22Rv1 (cell line): Measurements from ENCODE around the gene USP13.

Experiments used
- ZFX ChIP-seq: fragments of 450-650 bp; IDR thresholded peaks from 2 replicates; pipeline ENCODE4 v1.6.1; 2017; ENCODE audit warnings: antibody characterized with exemption, borderline replicate concordance
- TF ChIP-seq, protein P1 (sequence below): fragments of 450-650 bp; IDR thresholded peaks from 2 replicates; pipeline ENCODE4 v1.5.1; 2017; ENCODE audit warnings: mild to moderate bottlenecking

DNA sequence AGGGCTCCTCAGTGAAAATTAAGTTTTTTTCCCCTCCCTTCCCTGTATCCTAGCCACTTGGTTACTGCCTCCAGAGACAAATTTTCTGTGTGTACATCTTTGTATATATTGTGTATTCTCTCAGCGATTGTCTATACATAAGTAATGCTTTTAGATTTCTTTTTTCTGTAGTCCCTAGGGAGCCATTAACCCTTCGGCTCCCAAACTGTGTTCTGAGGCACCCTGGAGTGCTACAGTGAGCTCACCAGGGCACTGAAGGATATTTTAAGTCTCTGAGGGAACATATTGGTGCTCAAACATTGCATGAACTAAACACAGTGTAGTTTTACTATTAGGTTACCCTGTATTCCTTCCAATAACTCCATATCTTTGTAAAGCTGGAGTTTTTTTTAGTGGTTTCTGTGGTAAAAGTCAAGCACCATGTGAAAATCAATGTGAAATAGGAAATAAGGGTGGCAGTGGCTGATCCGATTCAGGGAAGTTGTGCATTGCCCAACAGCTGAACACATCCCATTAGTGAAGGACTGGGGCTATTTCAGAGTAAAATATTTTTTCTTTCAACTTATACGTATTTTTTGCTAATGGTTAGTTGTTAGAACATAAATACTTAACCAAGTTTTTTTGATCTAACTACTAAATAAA lies 43.0 kb downstream of the USP13 start:
- TF ChIP-seq, protein P1, sequence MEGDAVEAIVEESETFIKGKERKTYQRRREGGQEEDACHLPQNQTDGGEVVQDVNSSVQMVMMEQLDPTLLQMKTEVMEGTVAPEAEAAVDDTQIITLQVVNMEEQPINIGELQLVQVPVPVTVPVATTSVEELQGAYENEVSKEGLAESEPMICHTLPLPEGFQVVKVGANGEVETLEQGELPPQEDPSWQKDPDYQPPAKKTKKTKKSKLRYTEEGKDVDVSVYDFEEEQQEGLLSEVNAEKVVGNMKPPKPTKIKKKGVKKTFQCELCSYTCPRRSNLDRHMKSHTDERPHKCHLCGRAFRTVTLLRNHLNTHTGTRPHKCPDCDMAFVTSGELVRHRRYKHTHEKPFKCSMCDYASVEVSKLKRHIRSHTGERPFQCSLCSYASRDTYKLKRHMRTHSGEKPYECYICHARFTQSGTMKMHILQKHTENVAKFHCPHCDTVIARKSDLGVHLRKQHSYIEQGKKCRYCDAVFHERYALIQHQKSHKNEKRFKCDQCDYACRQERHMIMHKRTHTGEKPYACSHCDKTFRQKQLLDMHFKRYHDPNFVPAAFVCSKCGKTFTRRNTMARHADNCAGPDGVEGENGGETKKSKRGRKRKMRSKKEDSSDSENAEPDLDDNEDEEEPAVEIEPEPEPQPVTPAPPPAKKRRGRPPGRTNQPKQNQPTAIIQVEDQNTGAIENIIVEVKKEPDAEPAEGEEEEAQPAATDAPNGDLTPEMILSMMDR, result no peak
- TF ChIP-seq ZFX, result no peak
